GM21825 (cell line): ENCODE data around the gene ALOX5.
"Not testable (repeated sequence)": the region's sequence is repeated elsewhere in the genome, so short reads cannot be mapped to it uniquely, and the experiment has no call there.

Experiments
- ATAC-seq: cut with Tn5 transposase; IDR thresholded peaks from one replicate; pipeline ENCODE4 v1.9.1; 2021; ENCODE audit warnings: mild to moderate bottlenecking, moderate library complexity; ENCODE audit not compliant: unreplicated experiment

The ALOX5 gene

GRCh38 chr10:45373576-45374349 is at the start of gene ALOX5:
Gene ALOX5, plus strand, starts transcription at chr10:45374216. Its CDS starts 64 bp downstream, at chr10:45374280.
- ATAC-seq: peak; percentile 49

- ATAC-seq: no peak
Measured at GRCh38 chr10:45325116-45325515, 48.9 kb upstream of the ALOX5 start.

- not testable (repeated sequence) for ATAC-seq
Measured at GRCh38 chr10:45326864-45327263, 47.2 kb upstream of the ALOX5 start.

- ATAC-seq: not testable (repeated sequence)
Measured at GRCh38 chr10:45331824-45332223, 42.2 kb upstream of the ALOX5 start.

GRCh38 chr10:45339894-45340293 is 34.1 kb upstream of the ALOX5 start:
- no peak for ATAC-seq

GRCh38 chr10:45340420-45340819 is 33.6 kb upstream of the ALOX5 start:
- ATAC-seq: not testable (repeated sequence)

- not testable (repeated sequence) for ATAC-seq
Measured at GRCh38 chr10:45346652-45347335, 27.2 kb upstream of the ALOX5 start.

GRCh38 chr10:45347464-45347863 is 26.6 kb upstream of the ALOX5 start:
- ATAC-seq: not testable (repeated sequence)

- ATAC-seq: not testable (repeated sequence)
Measured at GRCh38 chr10:45348196-45348765, 25.7 kb upstream of the ALOX5 start.

- ATAC-seq: peak; percentile 47
Measured at GRCh38 chr10:45353186-45353585, 20.8 kb upstream of the ALOX5 start.

- ATAC-seq: no peak
Measured at GRCh38 chr10:45354261-45354660, 19.8 kb upstream of the ALOX5 start.

- no peak for ATAC-seq
Measured at GRCh38 chr10:45355494-45355893, 18.5 kb upstream of the ALOX5 start.

GRCh38 chr10:45358961-45359360 is 15.1 kb upstream of the ALOX5 start:
- not testable (repeated sequence) for ATAC-seq

- ATAC-seq: not testable (repeated sequence)
Measured at GRCh38 chr10:45361983-45362799, 11.8 kb upstream of the ALOX5 start.

- not testable (repeated sequence) for ATAC-seq
Measured at GRCh38 chr10:45367643-45368042, 6.4 kb upstream of the ALOX5 start.

GRCh38 chr10:45368181-45368580 is 5.8 kb upstream of the ALOX5 start:
- no peak for ATAC-seq

GRCh38 chr10:45370202-45370955 is 3.6 kb upstream of the ALOX5 start:
- ATAC-seq: no peak

GRCh38 chr10:45371560-45371959 is 2.5 kb upstream of the ALOX5 start:
- ATAC-seq: no peak

- no peak for ATAC-seq
Measured at GRCh38 chr10:45372251-45372951, 1.6 kb upstream of the ALOX5 start.
